T-helper 22 cell (primary cell): ENCODE results near the gene NRP2.

Source experiments
- DNase-seq: peaks from one replicate; pipeline ENCODE4 v3.0.0-alpha.2; 2020; ENCODE audit warnings: low read depth

The NRP2 gene

GRCh38 chr2:205660521-205661124 lies 21.7 kb upstream of the NRP2 start:
- DNase-seq, result no peak

GRCh38 chr2:205661281-205661680 lies 21.0 kb upstream of the NRP2 start:
- no peak for DNase-seq

- no peak for DNase-seq
Measured at GRCh38 chr2:205662206-205662965, 19.9 kb upstream of the NRP2 start.

- no peak for DNase-seq
Measured at GRCh38 chr2:205665791-205666190, 16.5 kb upstream of the NRP2 start.

GRCh38 chr2:205670292-205670691 lies 12.0 kb upstream of the NRP2 start:
- DNase-seq, result no peak

- no peak for DNase-seq
Measured at GRCh38 chr2:205673312-205673711, 9.0 kb upstream of the NRP2 start.

- DNase-seq, result no peak
Measured at GRCh38 chr2:205675861-205676516, 6.3 kb upstream of the NRP2 start.

- no peak for DNase-seq
Measured at GRCh38 chr2:205678541-205679142, 3.7 kb upstream of the NRP2 start.

GRCh38 chr2:205679410-205680009 lies 2.8 kb upstream of the NRP2 start:
- DNase-seq, result no peak

GRCh38 chr2:205680067-205680466 lies 2.2 kb upstream of the NRP2 start:
- DNase-seq, result no peak

- no peak for DNase-seq
Measured at GRCh38 chr2:205680903-205681302, 1.4 kb upstream of the NRP2 start.

GRCh38 chr2:205681401-205682238 lies 681 bp upstream of the NRP2 start:
- no peak for DNase-seq

GRCh38 chr2:205682971-205683501 lies 735 bp downstream of the NRP2 start:
- no peak for DNase-seq

- DNase-seq, result no peak
Measured at GRCh38 chr2:205683502-205684367, 1.4 kb downstream of the NRP2 start.

- no peak for DNase-seq
Measured at GRCh38 chr2:205684871-205685313, 2.6 kb downstream of the NRP2 start.

GRCh38 chr2:205685314-205686055 lies 3.2 kb downstream of the NRP2 start:
- no peak for DNase-seq

- DNase-seq, result no peak
Measured at GRCh38 chr2:205686056-205686782, 3.9 kb downstream of the NRP2 start.

- DNase-seq, result no peak
Measured at GRCh38 chr2:205686783-205687640, 4.7 kb downstream of the NRP2 start.
